ENCODE results near the gene GLI1. TPM values are rescaled to one million over a fixed set of nuclear protein-coding genes. Genes with fewer than 3 reads are reported as not detected.

GLI1 gene
- total RNA-seq, 4 donors from 2014 or later, result 0.51 to 2.9 (median 2.0) TPM; not detected in 1

- peak overlapping the region; percentile 84 for H3K4me3 ChIP-seq
- no peaks in the 10 kb centered on the region for H3K36me3 ChIP-seq
- TF ChIP-seq CTCF (IDR thresholded peaks at IDR 0.05) (no peak), POLR2AphosphoS5 (IDR thresholded peaks at IDR 0.05) (no peak), POLR2A (IDR thresholded peaks at IDR 0.05) (no peak), EP300 (IDR thresholded peaks at IDR 0.05) (no peak)
- no peaks in the 10 kb centered on the region for H3K9me3 ChIP-seq
- H3K27ac ChIP-seq, result peak overlapping the region; percentile 98
- DNase-seq (ENCODE audit: low spot score in 2 of 2), result no peak
- 26% methylated on average over 9 of the region's 9 CpGs for WGBS
- no peaks in the 10 kb centered on the region for H3K27me3 ChIP-seq
- H3K4me1 ChIP-seq, result peaks cover 13% of the 10 kb centered on the region
Measured at GRCh38 chr12:57429473-57430111, 30.0 kb upstream of the GLI1 start.

GRCh38 chr12:57430112-57430930 lies 29.3 kb upstream of the GLI1 start:
- peaks cover 13% of the 10 kb centered on the region for H3K4me1 ChIP-seq
- peak overlapping the region; percentile 84 for H3K4me3 ChIP-seq
- no peaks in the 10 kb centered on the region for H3K27me3 ChIP-seq
- no peaks in the 10 kb centered on the region for H3K36me3 ChIP-seq
- TF ChIP-seq EP300 (IDR thresholded peaks at IDR 0.05) (no peak), POLR2A (IDR thresholded peaks at IDR 0.05) (peak in 1 of 2 donors; percentile 5), CTCF (IDR thresholded peaks at IDR 0.05) (peak in 1 of 2 donors; percentile 20), POLR2AphosphoS5 (IDR thresholded peaks at IDR 0.05) (no peak)
- peak overlapping the region; percentile 98 for H3K27ac ChIP-seq
- no peaks in the 10 kb centered on the region for H3K9me3 ChIP-seq
- DNase-seq (ENCODE audit: low spot score in 2 of 2), result peak; percentile 78 to 83
- WGBS, result under 1% methylated on average over 20 of the region's 74 CpGs

- peaks cover 13% of the 10 kb centered on the region for H3K4me1 ChIP-seq
- peak within 1 kb of the TSS; percentile 98 for H3K27ac ChIP-seq
- WGBS, result 1% methylated on average over 41 of the region's 41 CpGs
- H3K36me3 ChIP-seq, result no peaks in the 10 kb centered on the region
- no peaks in the 10 kb centered on the region for H3K9me3 ChIP-seq
- peak within 1 kb of the TSS; percentile 84 for H3K4me3 ChIP-seq
- DNase-seq (ENCODE audit: low spot score in 2 of 2), result peak; percentile 97
- TF ChIP-seq POLR2A (IDR thresholded peaks at IDR 0.05), result peak; percentile 84 to 93
- peak; percentile 91 to 97 (median 97) for TF ChIP-seq POLR2AphosphoS5 (IDR thresholded peaks at IDR 0.05)
- no peak for TF ChIP-seq CTCF (IDR thresholded peaks at IDR 0.05)
- H3K27me3 ChIP-seq, result no peaks in the 10 kb centered on the region
Measured at GRCh38 chr12:57430931-57431566, 28.5 kb upstream of the GLI1 start, which contains the start of gene R3HDM2. R3HDM2 (minus strand) TSS chr12:57431043; CDS start chr12:57310428, 120,615 bp downstream.

GRCh38 chr12:57431654-57432188 lies 27.9 kb upstream of the GLI1 start:
- no peaks in the 10 kb centered on the region for H3K27me3 ChIP-seq
- H3K4me1 ChIP-seq, result peaks cover 13% of the 10 kb centered on the region
- H3K36me3 ChIP-seq, result no peaks in the 10 kb centered on the region
- DNase-seq (ENCODE audit: low spot score in 2 of 2), result no peak
- WGBS, result 87% methylated on average over 11 of the region's 11 CpGs
- TF ChIP-seq POLR2AphosphoS5 (IDR thresholded peaks at IDR 0.05) (no peak), EP300 (IDR thresholded peaks at IDR 0.05) (no peak), CTCF (IDR thresholded peaks at IDR 0.05) (no peak), POLR2A (IDR thresholded peaks at IDR 0.05) (no peak)
- peak overlapping the region; percentile 84 for H3K4me3 ChIP-seq
- H3K27ac ChIP-seq, result peak overlapping the region; percentile 98
- H3K9me3 ChIP-seq, result no peaks in the 10 kb centered on the region
